Activated naive CD8-positive, alpha-beta T cell treated with anti-CD3 and anti-CD28 coated beads, Interleukin-2, amount 50 U/mL, for 24 hours (primary cell): ENCODE results near the gene RBM15.

Experiments used
- ATAC-seq: fragments of 150-1000 bp; cut with Tn5 transposase; one replicate; pipeline ENCODE4 v1.10.0; 2021
- DNase-seq: peaks from one replicate; pipeline ENCODE4 v3.0.0; 2021
- H3K27ac Mint-ChIP-seq: one replicate; pipeline ENCODE4 v1.8.0; 2021; ENCODE audit warnings: mild to moderate bottlenecking, mixed read lengths
- H3K27me3 Mint-ChIP-seq: one replicate; pipeline ENCODE4 v1.8.0; 2021; ENCODE audit warnings: mixed read lengths
- H3K36me3 Mint-ChIP-seq: one replicate; pipeline ENCODE4 v1.8.0; 2021; ENCODE audit warnings: low read depth, mixed read lengths
- H3K4me1 Mint-ChIP-seq: one replicate; pipeline ENCODE4 v1.8.0; 2021; ENCODE audit warnings: mixed read lengths
- H3K4me3 Mint-ChIP-seq: one replicate; pipeline ENCODE4 v1.8.0; 2021; ENCODE audit warnings: mild to moderate bottlenecking, moderate library complexity, mixed read lengths
- H3K9me3 Mint-ChIP-seq: one replicate; pipeline ENCODE4 v1.8.0; 2021; ENCODE audit warnings: mixed read lengths

The RBM15 gene

GRCh38 chr1:110336300-110337039 lies 2.7 kb upstream of the RBM15 start:
- Mint-ChIP-seq H3K4me3 (no peak overlapping the region), H3K27me3 (no peaks in the 10 kb centered on the region), H3K27ac (no peak overlapping the region), H3K36me3 (peaks cover 18% of the 10 kb centered on the region), H3K9me3 (no peaks in the 10 kb centered on the region), H3K4me1 (peaks cover 34% of the 10 kb centered on the region)
- DNase-seq (no peak), ATAC-seq (no peak)

GRCh38 chr1:110337704-110338308 lies 1.4 kb upstream of the RBM15 start:
- Mint-ChIP-seq H3K27me3 (no peaks in the 10 kb centered on the region), H3K4me3 (no peak overlapping the region), H3K4me1 (peaks cover 47% of the 10 kb centered on the region), H3K27ac (no peak overlapping the region), H3K9me3 (no peaks in the 10 kb centered on the region), H3K36me3 (peaks cover 31% of the 10 kb centered on the region)
- ATAC-seq (no peak), DNase-seq (peak; percentile 66)

GRCh38 chr1:110338309-110338885 lies 780 bp upstream of the RBM15 start:
- no peak overlapping the region for H3K27ac Mint-ChIP-seq
- H3K4me1 Mint-ChIP-seq: peaks cover 53% of the 10 kb centered on the region
- peak; percentile 83 for ATAC-seq

GRCh38 chr1:110339407-110340206 lies 430 bp downstream of the RBM15 start:
- Mint-ChIP-seq H3K36me3 (peaks cover 48% of the 10 kb centered on the region), H3K4me1 (peaks cover 65% of the 10 kb centered on the region), H3K27me3 (no peaks in the 10 kb centered on the region), H3K4me3 (no peak overlapping the region), H3K9me3 (no peaks in the 10 kb centered on the region), H3K27ac (no peak overlapping the region)
- peak; percentile 64 for DNase-seq
- peak; percentile 5 for ATAC-seq

More at GRCh38 chr1:110338309-110338885, 780 bp upstream of the RBM15 start:
- peaks cover 37% of the 10 kb centered on the region for H3K36me3 Mint-ChIP-seq
- H3K27me3 Mint-ChIP-seq: no peaks in the 10 kb centered on the region
- H3K4me3 Mint-ChIP-seq: no peak overlapping the region
- H3K9me3 Mint-ChIP-seq: no peaks in the 10 kb centered on the region
- DNase-seq: peak; percentile 93

- no peak overlapping the region for H3K27ac Mint-ChIP-seq
Measured at GRCh38 chr1:110340207-110340468, 961 bp downstream of the RBM15 start.

GRCh38 chr1:110341146-110341871 lies 2.1 kb downstream of the RBM15 start:
- no peaks in the 10 kb centered on the region for H3K27me3 Mint-ChIP-seq
- H3K27ac Mint-ChIP-seq: no peak overlapping the region
- ATAC-seq (no peak), DNase-seq (no peak)
- peaks cover 77% of the 10 kb centered on the region for H3K4me1 Mint-ChIP-seq
- H3K4me3 Mint-ChIP-seq: no peak overlapping the region
- H3K36me3 Mint-ChIP-seq: peaks cover 62% of the 10 kb centered on the region
- H3K9me3 Mint-ChIP-seq: no peaks in the 10 kb centered on the region

More at GRCh38 chr1:110340207-110340468, 961 bp downstream of the RBM15 start:
- Mint-ChIP-seq H3K4me3 (no peak overlapping the region), H3K27me3 (no peaks in the 10 kb centered on the region), H3K4me1 (peaks cover 71% of the 10 kb centered on the region), H3K9me3 (no peaks in the 10 kb centered on the region), H3K36me3 (peaks cover 51% of the 10 kb centered on the region)
- DNase-seq (no peak), ATAC-seq (no peak)

GRCh38 chr1:110341872-110342331 lies 2.7 kb downstream of the RBM15 start:
- Mint-ChIP-seq H3K27me3 (no peaks in the 10 kb centered on the region), H3K36me3 (peaks cover 68% of the 10 kb centered on the region), H3K9me3 (no peaks in the 10 kb centered on the region), H3K4me3 (no peak overlapping the region), H3K27ac (no peak overlapping the region), H3K4me1 (peaks cover 77% of the 10 kb centered on the region)
- no peak for DNase-seq
- ATAC-seq: no peak

- no peaks in the 10 kb centered on the region for H3K27me3 Mint-ChIP-seq
- no peaks in the 10 kb centered on the region for H3K9me3 Mint-ChIP-seq
- H3K4me3 Mint-ChIP-seq: no peak overlapping the region
- DNase-seq: no peak
- H3K4me1 Mint-ChIP-seq: peaks cover 81% of the 10 kb centered on the region
- peaks cover 79% of the 10 kb centered on the region for H3K36me3 Mint-ChIP-seq
- H3K27ac Mint-ChIP-seq: peak overlapping the region; percentile 91
- no peak for ATAC-seq
Measured at GRCh38 chr1:110343249-110343648, 4.1 kb downstream of the RBM15 start.

GRCh38 chr1:110344152-110344551 lies 5.0 kb downstream of the RBM15 start:
- peak overlapping the region; percentile 91 for H3K27ac Mint-ChIP-seq
- H3K27me3 Mint-ChIP-seq: no peaks in the 10 kb centered on the region
- no peaks in the 10 kb centered on the region for H3K9me3 Mint-ChIP-seq
- H3K4me1 Mint-ChIP-seq: peaks cover 90% of the 10 kb centered on the region
- H3K36me3 Mint-ChIP-seq: peaks cover 82% of the 10 kb centered on the region
- DNase-seq: no peak
- no peak for ATAC-seq
- no peak overlapping the region for H3K4me3 Mint-ChIP-seq

GRCh38 chr1:110345480-110345879 lies 6.3 kb downstream of the RBM15 start:
- H3K4me3 Mint-ChIP-seq: peak overlapping the region; percentile 44
- ATAC-seq (no peak), DNase-seq (no peak)
- H3K36me3 Mint-ChIP-seq: peaks cover 79% of the 10 kb centered on the region
- no peaks in the 10 kb centered on the region for H3K27me3 Mint-ChIP-seq
- no peaks in the 10 kb centered on the region for H3K9me3 Mint-ChIP-seq
- H3K4me1 Mint-ChIP-seq: peaks cover 96% of the 10 kb centered on the region
- peak overlapping the region; percentile 63 for H3K27ac Mint-ChIP-seq

- Mint-ChIP-seq H3K36me3 (peaks cover 74% of the 10 kb centered on the region), H3K27ac (no peak overlapping the region), H3K4me1 (peaks cover 96% of the 10 kb centered on the region), H3K27me3 (no peaks in the 10 kb centered on the region), H3K4me3 (peak overlapping the region; percentile 0), H3K9me3 (no peaks in the 10 kb centered on the region)
- DNase-seq (no peak), ATAC-seq (no peak)
Measured at GRCh38 chr1:110346690-110347089, 7.5 kb downstream of the RBM15 start.

- H3K36me3 Mint-ChIP-seq: peaks cover 67% of the 10 kb centered on the region
- H3K4me1 Mint-ChIP-seq: peaks cover 92% of the 10 kb centered on the region
Measured at GRCh38 chr1:110347182-110347893, 8.2 kb downstream of the RBM15 start.

GRCh38 chr1:110348050-110348449 lies 8.9 kb downstream of the RBM15 start:
- DNase-seq (no peak), ATAC-seq (no peak)
- Mint-ChIP-seq H3K9me3 (no peaks in the 10 kb centered on the region), H3K4me1 (peaks cover 85% of the 10 kb centered on the region), H3K4me3 (peak overlapping the region; percentile 52), H3K27me3 (no peaks in the 10 kb centered on the region), H3K27ac (peak overlapping the region; percentile 59), H3K36me3 (peaks cover 60% of the 10 kb centered on the region)

More at GRCh38 chr1:110347182-110347893, 8.2 kb downstream of the RBM15 start:
- ATAC-seq (no peak), DNase-seq (no peak)
- no peaks in the 10 kb centered on the region for H3K27me3 Mint-ChIP-seq
- no peaks in the 10 kb centered on the region for H3K9me3 Mint-ChIP-seq
- H3K4me3 Mint-ChIP-seq: peak overlapping the region; percentile 22
- H3K27ac Mint-ChIP-seq: no peak overlapping the region
